GM18499 (cell line): Measurements from ENCODE around the gene MIOX.

Experiments
- ATAC-seq: cut with Tn5 transposase; IDR thresholded peaks from one replicate; pipeline ENCODE4 v1.9.1; 2021; ENCODE audit warnings: moderate number of reproducible peaks; ENCODE audit not compliant: insufficient read depth, unreplicated experiment

Gene MIOX

DNA sequence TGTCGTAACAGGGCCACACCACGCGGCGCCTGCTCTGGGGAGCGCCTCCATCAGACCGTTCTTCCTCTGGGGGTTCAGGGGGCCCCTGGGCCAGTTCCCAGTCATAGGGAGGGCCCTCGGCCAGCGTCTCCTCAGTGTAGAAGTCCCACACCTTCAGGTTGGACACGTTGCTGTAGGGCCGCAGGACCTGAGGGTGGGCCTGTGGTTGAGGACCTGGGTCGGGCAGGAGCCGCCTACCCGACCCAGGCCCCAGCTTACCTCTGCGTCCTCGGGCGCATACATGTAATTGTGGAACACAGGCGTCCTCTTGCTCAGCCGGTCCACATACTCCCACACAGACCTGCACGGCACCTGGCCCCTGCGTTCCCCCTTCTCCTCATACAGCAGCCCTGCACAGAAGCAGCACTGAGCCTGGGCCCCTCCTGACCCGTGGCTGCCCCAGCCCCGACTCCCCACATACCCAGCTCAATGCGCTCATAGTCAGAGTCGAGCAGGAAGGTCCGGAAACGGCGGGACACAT is 32.0 kb upstream of the MIOX start:
- ATAC-seq, result no peak

DNA sequence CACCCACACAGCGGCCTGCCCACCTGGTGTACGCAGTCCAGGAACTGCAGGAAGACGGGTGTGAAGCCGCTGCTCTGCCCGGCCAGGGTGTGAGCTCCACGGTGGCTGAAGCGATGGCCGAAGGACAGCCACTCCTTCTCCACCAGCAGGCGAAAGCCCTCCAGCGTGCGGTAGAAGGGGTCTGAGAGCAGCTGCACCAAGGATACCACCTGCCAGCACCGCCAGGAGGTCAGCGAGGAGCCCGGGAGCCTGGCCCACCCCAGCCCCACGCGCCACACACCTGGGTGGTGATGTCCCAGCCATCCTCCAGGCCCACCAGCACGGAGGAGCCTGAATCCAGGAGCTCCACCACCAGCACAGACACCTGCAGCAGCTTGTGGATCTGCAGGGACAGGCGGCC is 31.5 kb upstream of the MIOX start:
- no peak for ATAC-seq

DNA sequence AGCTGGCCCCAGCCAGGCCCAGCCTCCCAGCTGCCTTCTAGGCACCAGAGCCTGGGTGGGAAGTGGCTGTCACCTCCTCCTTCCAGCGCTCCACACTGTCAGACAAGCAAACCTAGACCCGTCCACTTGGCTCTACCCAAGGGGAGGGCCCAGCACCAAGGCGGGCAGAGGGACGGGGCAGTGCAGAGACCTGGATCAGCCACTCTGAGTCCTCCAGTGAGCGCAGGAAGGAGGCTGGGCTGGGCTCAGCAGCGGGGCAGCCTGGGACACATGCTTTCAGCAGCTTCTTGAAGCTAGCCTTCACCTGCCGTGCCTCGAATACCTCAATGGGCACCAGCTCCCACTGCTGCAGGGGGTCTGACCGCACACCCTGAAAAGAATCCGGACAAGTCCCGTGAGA is 30.6 kb upstream of the MIOX start:
- ATAC-seq, result no peak

DNA sequence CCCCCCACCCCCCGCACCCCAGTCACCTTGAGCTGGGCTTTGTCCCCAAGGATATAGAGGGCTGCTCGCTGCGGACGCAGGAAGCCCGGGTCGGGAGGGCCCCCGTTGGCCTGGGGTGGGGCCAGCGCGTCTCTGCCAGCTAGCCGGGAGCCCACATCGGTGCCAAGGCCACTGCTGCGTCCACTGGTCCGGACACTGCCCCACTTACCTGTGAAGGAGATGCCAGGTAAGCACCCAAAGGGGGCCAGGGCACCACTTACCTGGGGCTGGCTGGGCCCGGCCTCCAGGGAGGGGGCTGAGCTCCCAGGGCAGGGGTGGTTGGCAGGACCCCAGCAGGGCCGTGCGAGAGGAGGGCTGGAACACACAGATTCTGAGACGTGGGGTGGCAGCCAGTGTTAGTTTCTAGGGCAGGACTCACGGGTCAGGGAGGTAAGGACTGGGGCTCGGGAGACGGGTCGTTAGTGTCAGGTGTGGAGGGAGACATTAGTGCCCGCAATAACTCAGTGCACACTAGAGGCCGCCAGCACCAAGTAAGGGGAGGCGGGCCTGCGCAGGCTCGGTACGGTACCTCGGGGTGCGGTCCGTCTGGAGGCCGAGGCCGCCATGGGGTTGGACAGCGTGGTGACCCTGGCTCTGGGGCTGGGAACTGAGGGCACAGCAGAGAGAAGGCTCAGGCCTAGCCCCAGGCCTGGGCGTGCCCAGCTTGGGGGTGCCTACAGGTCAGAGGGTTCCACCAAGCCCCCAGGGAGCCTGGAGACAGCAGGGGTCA is 30.0 kb upstream of the MIOX start:
- no peak for ATAC-seq

DNA sequence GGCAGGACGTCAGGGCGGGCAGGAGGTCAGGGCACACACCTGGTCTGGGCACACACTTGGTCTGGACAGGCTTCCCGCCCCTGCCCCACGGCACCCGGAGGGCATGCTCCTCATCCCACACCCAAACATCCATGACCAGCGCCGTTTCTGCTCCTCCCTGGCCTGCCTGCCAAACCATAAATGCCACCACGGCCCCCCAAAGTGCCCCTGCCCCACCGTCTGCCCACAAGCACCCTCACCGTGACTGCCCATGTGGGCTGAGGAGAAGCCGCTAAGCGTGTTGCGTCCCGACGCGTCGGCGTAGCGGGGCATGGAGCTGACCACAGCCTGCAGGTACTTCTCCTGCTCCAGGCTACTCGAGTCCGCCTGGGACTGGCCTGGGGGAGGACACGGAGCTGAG is 27.6 kb upstream of the MIOX start:
- ATAC-seq, result no peak

DNA sequence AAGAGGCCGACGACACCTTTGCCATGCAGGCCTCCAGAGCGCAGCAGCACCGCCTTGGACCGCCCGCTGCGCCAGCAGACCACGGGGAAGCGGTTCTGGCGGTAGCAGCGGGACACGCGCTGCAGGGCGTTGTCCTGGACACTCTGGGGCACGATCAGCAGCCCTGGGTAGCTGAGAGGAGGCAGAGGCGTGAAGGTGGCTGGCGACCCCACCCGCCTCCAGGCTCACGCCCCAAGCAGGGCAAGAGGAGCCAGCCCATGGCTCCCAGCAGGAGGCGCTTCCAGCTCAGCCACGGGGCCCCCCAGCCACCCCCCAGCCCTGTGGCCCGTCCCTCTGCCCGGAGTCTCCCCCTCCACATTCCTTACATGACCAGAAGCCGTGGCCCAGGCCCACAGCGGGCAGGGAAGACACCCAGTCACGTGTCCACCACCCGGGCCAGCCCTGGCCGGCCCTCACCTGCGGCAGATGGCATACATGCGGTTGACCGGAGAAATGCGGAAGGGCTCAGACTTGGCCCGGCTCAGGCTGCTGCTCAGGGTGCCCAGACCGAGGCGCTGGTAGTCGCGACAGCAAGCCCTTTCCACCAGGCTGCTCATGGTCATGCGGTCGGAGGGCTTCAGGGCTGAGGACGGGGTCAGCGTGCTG is 27.0 kb upstream of the MIOX start:
- no peak for ATAC-seq

DNA sequence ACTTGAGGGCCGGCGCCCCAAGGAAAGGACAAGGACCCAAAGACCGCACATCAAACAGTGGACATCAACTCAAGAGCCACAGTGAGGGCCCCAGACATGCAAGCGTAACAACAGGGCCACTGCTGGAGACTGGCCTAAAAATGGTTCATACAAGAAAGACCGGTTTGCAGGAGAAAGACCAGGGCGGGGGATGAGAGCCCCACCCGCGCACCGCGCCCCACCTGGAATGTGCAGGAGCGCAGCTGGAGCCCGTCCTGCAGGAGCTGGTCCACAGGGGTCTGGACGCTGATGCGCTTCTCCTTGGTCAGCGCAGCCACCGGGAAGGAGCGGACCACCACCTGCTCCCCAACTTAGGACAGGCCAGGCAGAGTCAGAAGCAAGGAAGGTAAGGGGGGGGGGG is 25.7 kb upstream of the MIOX start:
- ATAC-seq, result no peak

DNA sequence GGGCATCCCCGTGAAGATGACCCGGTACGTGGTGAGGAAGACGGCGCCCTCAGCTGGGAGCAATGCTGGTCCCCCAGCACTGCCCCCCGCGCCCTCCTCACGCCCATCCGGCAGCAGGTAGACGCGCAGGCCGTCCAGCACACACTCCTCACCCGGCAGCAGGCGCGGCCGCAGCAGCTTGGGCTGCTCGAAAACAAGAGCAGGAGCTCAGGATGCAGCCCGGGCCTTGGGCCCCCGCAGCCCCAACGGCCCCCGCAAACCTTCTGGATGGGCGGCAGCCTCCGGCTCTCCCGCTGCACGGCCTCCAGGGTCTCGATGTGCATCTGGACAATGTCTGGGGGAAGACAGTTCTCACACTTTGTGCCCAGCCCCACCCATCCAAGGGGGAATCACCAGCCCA is 25.1 kb upstream of the MIOX start:
- no peak for ATAC-seq

DNA sequence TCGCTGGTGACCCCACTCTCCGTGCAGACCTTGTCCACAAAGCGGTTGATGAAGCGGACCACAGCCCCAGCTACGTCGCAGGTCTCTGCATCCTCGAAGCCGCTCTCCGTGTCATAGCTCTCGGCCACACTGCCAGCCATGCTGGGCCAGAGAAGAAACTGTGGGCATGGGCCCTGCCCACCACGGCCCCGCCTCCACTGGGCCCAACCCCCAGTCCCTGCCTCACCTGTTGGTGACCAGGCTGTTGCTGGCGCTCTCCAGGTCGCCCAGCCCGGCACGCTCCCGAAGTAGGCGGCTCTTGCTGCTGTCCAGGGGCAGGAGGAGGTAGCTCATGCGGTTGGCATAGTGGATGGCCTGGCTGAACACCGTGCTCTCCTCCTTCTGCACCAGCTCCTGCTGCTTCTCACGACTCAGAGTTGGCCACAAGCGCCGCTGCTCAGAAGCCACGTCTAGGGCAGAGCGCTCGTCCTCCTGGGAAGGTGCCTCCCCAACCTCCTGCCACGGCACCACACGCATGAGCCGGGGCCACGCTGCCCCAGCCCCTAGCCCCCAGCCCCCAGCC is 24.6 kb upstream of the MIOX start:
- no peak for ATAC-seq

DNA sequence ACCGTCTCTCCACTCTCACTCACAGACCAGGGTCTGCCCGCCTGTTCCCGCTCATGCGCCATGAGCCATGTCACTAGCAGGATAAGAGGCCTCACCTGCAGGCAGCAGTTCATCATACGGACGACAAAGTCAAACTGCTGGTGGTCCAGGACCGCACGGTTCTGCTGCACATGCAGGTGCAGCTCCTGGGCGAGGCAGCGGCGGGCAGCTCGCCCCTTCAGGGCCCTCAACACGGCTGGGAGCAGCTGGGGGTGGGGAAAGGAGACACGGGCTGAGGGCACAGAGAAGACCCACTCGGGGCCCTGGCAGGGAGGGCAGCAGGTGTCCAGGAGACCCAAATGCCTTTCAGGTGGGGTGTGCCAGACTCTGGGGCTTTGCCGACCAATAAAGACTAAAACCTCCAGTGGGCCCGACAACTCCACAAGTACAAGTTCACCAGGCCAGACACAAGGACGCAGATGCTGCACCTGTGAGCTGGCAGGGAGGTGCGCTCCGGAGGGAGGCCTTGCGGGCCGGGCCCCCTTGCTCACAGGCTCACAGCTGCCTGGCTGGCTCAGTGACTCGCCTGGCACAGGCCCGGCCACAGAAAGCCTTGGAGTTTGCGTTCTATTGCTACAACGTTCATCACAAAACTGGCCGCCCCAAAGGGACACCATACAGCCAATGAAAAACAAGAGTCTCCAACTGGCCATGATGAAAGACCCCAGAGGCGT is 23.3 kb upstream of the MIOX start:
- no peak for ATAC-seq

DNA sequence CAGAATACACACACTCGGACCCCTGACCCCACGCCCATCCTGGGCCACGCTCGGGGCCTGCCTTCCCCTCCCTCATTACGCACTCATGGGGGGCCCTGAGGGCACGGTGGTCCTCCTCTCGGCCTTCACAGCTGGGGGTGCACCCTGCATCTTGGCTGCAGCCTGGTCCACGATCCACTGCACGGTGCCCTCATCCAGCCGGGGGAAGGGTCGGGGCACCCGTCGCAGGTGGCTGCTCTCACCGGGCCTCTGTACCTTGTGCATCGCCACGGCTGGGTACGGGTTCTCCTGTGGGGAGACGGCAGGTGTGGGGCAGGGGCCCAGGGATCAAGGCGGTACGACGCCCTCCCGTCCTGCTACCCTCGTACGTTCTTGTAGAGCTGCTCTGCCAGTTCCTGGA is 22.2 kb upstream of the MIOX start:
- ATAC-seq, result no peak

DNA sequence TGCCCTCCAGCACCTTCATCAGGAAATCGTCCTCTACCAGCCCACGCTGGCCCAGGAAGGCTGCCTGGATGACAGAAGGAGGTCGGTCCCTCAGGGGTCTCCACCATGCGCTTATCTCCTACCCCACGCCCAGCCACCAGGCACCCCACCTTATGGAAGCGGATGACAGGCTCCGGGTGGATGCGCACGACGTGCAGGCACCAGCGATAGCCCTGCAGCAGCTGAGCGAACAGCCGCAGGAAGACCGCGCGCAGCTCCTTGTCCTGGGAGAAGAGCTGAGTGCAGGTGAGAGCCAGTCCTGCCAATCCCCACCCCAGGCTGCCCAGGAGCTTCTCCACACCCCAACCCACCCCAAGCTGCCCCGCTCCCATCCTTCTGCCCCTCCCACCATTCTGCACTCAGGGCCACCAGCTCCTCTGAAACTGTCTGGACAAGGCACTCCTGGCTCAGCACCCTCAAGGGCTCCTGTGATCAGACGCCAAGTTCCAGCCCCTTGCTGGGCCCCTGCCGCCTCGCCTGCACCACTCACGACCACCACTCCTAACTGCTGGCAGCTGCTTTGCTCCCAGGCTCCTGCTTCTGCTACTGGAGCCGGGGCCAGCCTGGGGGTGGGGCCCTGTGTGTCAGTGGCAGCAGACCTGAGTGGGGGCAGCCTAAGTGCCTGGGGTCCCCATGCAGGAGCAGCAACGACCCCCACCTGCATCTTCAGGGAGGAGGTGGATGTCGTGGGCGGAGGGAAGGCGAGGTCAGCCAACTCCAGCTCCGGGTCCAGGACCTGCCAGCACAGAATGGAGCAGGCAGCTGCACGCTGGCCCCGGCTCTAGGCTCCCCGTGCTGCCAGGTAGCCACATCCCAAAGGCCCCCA is 21.4 kb upstream of the MIOX start:
- no peak for ATAC-seq

DNA sequence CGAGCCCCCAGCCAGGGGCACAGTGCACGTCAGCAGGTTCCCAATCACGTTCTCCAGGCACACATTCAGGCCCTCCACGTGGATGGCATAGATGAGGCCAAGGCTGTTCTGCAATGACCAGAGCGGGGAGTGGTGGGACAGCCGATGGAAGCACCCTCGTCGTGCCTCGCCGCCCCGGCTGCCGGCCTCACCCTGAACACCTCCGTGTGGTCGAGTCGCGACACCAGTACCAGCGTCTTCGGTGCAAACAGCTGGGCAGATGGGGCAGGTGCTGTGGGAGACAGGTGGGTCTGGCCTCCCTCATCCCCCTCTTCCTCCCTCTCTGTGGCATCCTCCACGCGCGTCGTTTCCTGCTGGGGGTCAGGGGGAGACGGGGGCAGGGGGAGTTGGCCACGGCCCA is 19.3 kb upstream of the MIOX start:
- ATAC-seq, result no peak

DNA sequence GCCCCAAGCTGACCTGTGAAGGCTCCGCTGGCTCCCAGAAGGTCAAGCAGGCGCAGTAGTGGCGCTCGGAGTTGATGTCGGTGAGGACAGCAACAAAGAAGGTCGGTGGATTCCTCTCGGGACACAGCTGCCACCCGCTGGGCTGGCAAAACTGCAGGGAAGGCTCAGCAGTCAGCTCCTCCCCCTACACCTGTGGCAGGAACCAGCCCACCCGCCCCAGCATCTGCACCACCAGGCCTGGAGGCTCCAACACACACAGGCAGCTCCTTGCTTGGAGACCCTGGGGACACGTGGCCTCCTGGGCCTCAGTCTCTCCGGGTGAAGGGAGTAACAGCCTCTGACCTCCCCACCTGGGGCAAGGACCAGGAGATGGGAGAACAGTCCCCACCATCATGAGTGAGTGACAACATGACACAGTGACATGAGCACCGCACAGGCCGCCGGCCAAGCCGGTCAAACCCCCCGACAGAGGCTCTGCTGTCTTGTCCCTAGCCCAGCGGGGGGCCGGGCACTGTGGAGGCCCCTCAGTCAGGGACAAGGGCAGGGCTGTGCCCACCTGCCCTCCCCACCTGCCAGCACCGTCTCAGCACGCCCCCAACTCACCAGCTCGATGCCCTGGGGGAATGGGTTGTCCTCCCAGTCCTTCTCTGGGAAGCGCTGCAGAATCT is 18.8 kb upstream of the MIOX start:
- no peak for ATAC-seq

DNA sequence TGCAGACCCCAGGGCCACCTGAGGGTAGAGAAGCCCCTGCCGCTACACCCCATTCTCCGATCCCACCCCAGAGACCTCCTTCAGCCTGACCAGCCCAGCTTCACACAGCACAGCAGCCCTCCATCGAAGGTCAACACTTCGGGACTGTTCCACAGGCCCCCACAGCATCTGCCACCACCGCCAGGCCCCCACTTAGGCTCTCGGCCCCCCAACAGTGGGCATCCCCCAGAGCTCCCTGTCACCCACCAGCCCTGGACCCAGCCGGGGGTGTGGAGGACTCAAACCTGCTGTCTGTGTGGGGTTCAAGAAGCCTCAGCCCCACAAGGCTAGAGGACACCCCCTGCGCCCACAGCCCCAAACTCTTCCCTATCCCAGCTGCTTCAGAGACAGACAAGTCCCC is 18.0 kb upstream of the MIOX start:
- ATAC-seq, result no peak

DNA sequence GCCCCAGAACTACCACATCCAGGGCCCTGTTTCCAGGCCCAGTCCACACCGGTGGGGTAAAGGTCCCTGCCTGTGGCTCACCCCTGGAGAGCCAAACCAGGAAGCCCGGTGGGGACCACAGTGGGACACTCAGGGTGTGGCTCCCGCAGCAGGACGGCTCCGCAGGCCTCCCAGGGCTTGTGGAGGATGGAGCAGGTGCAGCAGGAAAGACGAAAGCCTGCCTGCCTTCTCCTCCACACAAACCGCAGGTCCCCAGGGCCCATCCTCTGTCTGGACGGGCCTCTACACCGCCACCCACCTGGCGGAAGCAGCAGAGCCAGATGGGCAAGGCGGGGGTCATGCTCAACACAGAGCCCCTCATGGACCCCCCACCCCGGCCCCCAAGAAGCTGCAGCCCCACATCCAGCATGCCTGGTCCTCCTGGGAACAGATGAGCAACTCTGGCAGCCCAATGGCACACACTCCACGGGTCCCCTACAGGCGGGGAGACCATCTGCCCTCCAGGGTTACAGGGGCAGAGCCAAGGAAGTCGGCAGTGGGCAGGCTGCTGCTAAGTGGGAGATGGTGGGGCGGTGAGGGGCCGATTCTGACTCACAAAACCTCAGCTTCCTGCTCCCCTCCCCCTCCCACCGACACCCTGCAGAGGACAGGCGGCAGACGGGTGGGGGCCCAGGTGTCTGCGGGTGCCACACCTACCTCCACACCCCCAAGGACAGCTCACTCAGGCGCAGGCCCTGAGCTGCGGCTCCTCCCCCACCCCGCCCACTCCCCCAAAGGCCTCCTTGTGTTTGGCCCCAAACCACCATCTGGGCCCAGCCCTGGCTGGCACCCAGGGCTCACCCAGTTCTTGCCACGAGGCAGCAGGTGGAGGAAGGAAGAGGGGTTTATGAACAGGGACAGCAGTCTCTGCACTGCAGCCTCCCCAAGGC is 17.0 kb upstream of the MIOX start:
- ATAC-seq, result no peak

DNA sequence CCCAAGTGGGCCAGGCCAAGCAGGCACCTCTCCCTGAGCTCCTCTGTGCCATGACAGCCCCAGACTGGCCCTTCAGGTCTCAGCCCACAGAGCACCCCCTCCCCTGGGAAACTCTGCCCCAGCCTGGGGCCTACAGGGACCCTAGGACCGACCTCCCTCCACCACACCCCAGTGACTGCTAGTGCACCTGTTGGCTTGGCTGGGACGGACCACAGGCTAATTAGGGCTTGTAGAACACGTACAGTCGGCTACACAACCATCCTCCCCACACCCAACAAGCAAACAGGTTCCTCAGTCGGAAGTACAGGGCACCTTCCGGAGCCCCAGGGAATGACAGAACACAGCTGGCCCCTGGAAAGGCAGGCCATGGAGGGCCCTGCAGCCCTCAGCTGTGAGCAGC is 16.2 kb upstream of the MIOX start:
- no peak for ATAC-seq

DNA sequence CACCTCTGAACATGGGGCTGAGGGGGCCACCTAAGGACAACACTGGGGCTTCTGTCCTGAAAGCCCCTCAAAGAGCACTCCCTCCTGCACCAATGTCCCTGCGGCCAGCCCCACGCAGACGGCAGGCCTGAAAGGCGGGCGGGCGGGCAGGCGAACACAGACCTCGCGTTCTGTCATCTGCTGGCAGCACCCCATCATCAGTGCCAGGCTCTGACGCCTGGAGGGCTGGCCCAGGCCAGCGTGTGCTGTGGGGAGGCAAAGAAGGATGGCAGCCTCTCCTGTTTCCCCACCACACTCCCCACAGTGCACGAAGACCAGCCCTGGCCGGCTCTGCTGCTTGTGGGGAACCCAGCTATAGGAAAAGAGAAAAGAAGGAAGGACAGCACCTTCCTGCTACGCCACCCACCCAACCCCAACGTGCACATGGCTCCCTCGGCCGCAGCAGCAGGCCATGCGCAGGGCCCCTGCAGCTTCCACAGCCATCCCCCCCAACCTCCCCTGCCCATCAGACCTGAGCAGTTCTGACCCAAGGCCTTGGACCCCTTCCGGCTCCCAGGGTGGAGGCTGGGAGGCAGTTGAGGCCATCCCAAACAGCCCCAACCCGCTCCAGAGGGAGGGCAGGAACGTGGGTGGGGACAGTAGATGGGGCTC is 15.3 kb upstream of the MIOX start:
- ATAC-seq, result no peak
